Muscle layer of colon (tissue), 2 donors: ENCODE results near the gene PNCK.
A peak's percentile ranks its signal among the peaks of the same experiment; 100 is the strongest.
"Not testable (repeated sequence)": the region's sequence is repeated elsewhere in the genome, so short reads cannot be mapped to it uniquely, and the experiment has no call there.

Experiments
- H3K27ac ChIP-seq: one replicate; pipeline ENCODE4 v1.7.0; 2013; ENCODE audit warnings: low read depth, mild to moderate bottlenecking, low read length, moderate library complexity
- H3K27me3 ChIP-seq, 2 donors: one replicate each; pipeline ENCODE4 v1.7.0; 2013; ENCODE audit warnings: low read length in 2 of 2, mild to moderate bottlenecking in 2 of 2; ENCODE audit not compliant: insufficient read depth in 2 of 2, control insufficient read depth in 1 of 2
- H3K36me3 ChIP-seq: one replicate; pipeline ENCODE4 v1.7.0; 2013; ENCODE audit warnings: mild to moderate bottlenecking, low read length; ENCODE audit not compliant: insufficient read depth
- H3K4me1 ChIP-seq: one replicate; pipeline ENCODE4 v1.7.0; 2013; ENCODE audit warnings: mild to moderate bottlenecking, low read length; ENCODE audit not compliant: insufficient read depth
- H3K4me3 ChIP-seq, 2 donors: one replicate each; pipeline ENCODE4 v1.7.0; 2013; ENCODE audit warnings: low read length in 2 of 2, low read depth in 1 of 2, mild to moderate bottlenecking in 1 of 2, moderate library complexity in 1 of 2
- H3K9ac ChIP-seq: one replicate; pipeline ENCODE4 v1.7.0; 2013; ENCODE audit warnings: low read length
- H3K9me3 ChIP-seq: one replicate; pipeline ENCODE4 v1.7.0; 2013; ENCODE audit warnings: mild to moderate bottlenecking, low read length
- donor health status: abdominal sarcoma.
- donor health status: Adenocarcinoma of cecum.

The PNCK gene

GRCh38 chrX:153683486-153683885 lies 9.9 kb upstream of the PNCK start:
- H3K4me3 ChIP-seq, H3K9me3 ChIP-seq, H3K9ac ChIP-seq, H3K4me1 ChIP-seq, H3K36me3 ChIP-seq, H3K27ac ChIP-seq: not testable (repeated sequence)
- H3K27me3 ChIP-seq: peaks cover 0 to 12% of the 10 kb centered on the region in 2 donors

- Histone ChIP-seq H3K4me3 (no peak overlapping the region), H3K4me1 (no peaks in the 10 kb centered on the region), H3K27me3 (peaks cover 0 to 8% of the 10 kb centered on the region in 2 donors), H3K9ac (no peak overlapping the region), H3K27ac (no peak overlapping the region), H3K36me3 (no peaks in the 10 kb centered on the region), H3K9me3 (no peaks in the 10 kb centered on the region)
These were observed 7.6 kb upstream of the PNCK start for GRCh38 chrX:153681175-153681574.

- Histone ChIP-seq H3K4me3 (no peak overlapping the region), H3K9me3 (no peaks in the 10 kb centered on the region), H3K27ac (peak overlapping the region; percentile 23), H3K27me3 (peaks cover 5 to 7% of the 10 kb centered on the region in 2 donors), H3K9ac (no peak overlapping the region), H3K4me1 (no peaks in the 10 kb centered on the region), H3K36me3 (no peaks in the 10 kb centered on the region)
These were observed 722 bp upstream of the PNCK start for GRCh38 chrX:153674219-153674851.

- Histone ChIP-seq H3K4me1 (no peaks in the 10 kb centered on the region), H3K36me3 (no peaks in the 10 kb centered on the region), H3K9ac (no peak overlapping the region), H3K27me3 (peaks cover 5 to 17% of the 10 kb centered on the region in 2 donors), H3K4me3 (peak overlapping the region in 1 of 2 donors; percentile 47), H3K27ac (peak overlapping the region; percentile 39), H3K9me3 (no peaks in the 10 kb centered on the region)
These were observed 834 bp downstream of the PNCK start for GRCh38 chrX:153672531-153673427.

GRCh38 chrX:153671589-153672530 lies 1.8 kb downstream of the PNCK start:
- Histone ChIP-seq H3K4me3 (no peak overlapping the region), H3K9ac (no peak overlapping the region), H3K27me3 (peaks cover 5 to 23% of the 10 kb centered on the region in 2 donors), H3K9me3 (no peaks in the 10 kb centered on the region), H3K36me3 (no peaks in the 10 kb centered on the region), H3K4me1 (no peaks in the 10 kb centered on the region), H3K27ac (no peak overlapping the region)

- no peak overlapping the region for H3K4me3 ChIP-seq
- no peak overlapping the region for H3K9ac ChIP-seq
- peaks cover 5 to 26% of the 10 kb centered on the region in 2 donors for H3K27me3 ChIP-seq
- H3K9me3 ChIP-seq: no peaks in the 10 kb centered on the region
- H3K27ac ChIP-seq: no peak overlapping the region
- H3K4me1 ChIP-seq: no peaks in the 10 kb centered on the region
- no peaks in the 10 kb centered on the region for H3K36me3 ChIP-seq
These were observed 2.6 kb downstream of the PNCK start for GRCh38 chrX:153670748-153671588.

- Histone ChIP-seq H3K9me3 (no peaks in the 10 kb centered on the region), H3K4me1 (no peaks in the 10 kb centered on the region), H3K36me3 (no peaks in the 10 kb centered on the region), H3K4me3 (no peak overlapping the region), H3K9ac (no peak overlapping the region), H3K27me3 (peaks cover 5 to 26% of the 10 kb centered on the region in 2 donors), H3K27ac (no peak overlapping the region)
These were observed 3.5 kb downstream of the PNCK start for GRCh38 chrX:153669901-153670731.

- Histone ChIP-seq H3K4me1 (no peaks in the 10 kb centered on the region), H3K27ac (no peak overlapping the region), H3K36me3 (no peaks in the 10 kb centered on the region), H3K4me3 (no peak overlapping the region), H3K27me3 (peaks cover 0 to 26% of the 10 kb centered on the region in 2 donors), H3K9me3 (no peaks in the 10 kb centered on the region), H3K9ac (no peak overlapping the region)
These were observed 4.3 kb downstream of the PNCK start for GRCh38 chrX:153669174-153669890.

GRCh38 chrX:153668423-153669173 lies 5.0 kb downstream of the PNCK start:
- Histone ChIP-seq H3K4me1 (no peaks in the 10 kb centered on the region), H3K9me3 (no peaks in the 10 kb centered on the region), H3K27ac (peak overlapping the region; percentile 5), H3K27me3 (peaks cover 0 to 26% of the 10 kb centered on the region in 2 donors), H3K36me3 (no peaks in the 10 kb centered on the region), H3K4me3 (no peak overlapping the region), H3K9ac (no peak overlapping the region)
